Naive thymus-derived CD4-positive, alpha-beta T cell (primary cell): ENCODE results near the gene SYCN. TPM values are rescaled to one million over a fixed set of nuclear protein-coding genes. Genes with fewer than 3 reads are reported as not detected.

Experiments used
- ATAC-seq: fragments of 150-1000 bp; cut with Tn5 transposase; 2 replicates; pipeline ENCODE4 v1.10.0; 2021; ENCODE audit warnings: mild to moderate bottlenecking, moderate library complexity
- CTCF ChIA-PET: fragments of 350-600 bp; sonication (Branson Sonifier 250); formaldehyde crosslinking; loops from one replicate; lab custom pipeline; 2021; ENCODE audit warnings: antibody characterized with exemption; lab: Charles Lee
- POLR2A ChIA-PET: fragments of 350-600 bp; sonication (Branson Sonifier 250); formaldehyde crosslinking; loops from one replicate; lab custom pipeline; 2021; ENCODE audit warnings: antibody characterized with exemption, inconsistent platforms; lab: Charles Lee
- DNase-seq, 9 donors: peaks; one replicate each; pipeline versions ENCODE4 v3.0.0 to v3.0.0-alpha.2; 2020 to 2022; ENCODE audit warnings: mixed read lengths in 1 of 9
- H3K27ac ChIP-seq: one replicate; pipeline ENCODE4 v1.7.0; 2013; ENCODE audit warnings: mild to moderate bottlenecking, low read depth, low read length, moderate library complexity
- H3K27me3 ChIP-seq, 2 donors: one replicate each; pipeline ENCODE4 v1.7.0; 2013; ENCODE audit warnings: low read length in 2 of 2, mild to moderate bottlenecking in 2 of 2, moderate library complexity in 2 of 2; ENCODE audit not compliant: control insufficient read depth in 2 of 2, insufficient read depth in 2 of 2
- H3K36me3 ChIP-seq, 3 experiments: 1 replicate in 2 of 3; 2 replicates in 1 of 3; pipeline ENCODE4 v1.7.0; 2013; ENCODE audit warnings: low read length in 3 of 3, mild to moderate bottlenecking in 3 of 3, moderate library complexity in 1 of 3; ENCODE audit not compliant: insufficient read depth in 3 of 3, control insufficient read depth in 2 of 3
- H3K4me1 ChIP-seq, 2 donors: one replicate each; pipeline ENCODE4 v1.7.0; 2013; ENCODE audit warnings: low read length in 2 of 2, mild to moderate bottlenecking in 2 of 2, moderate library complexity in 1 of 2; ENCODE audit not compliant: control insufficient read depth in 2 of 2, insufficient read depth in 2 of 2
- H3K4me3 ChIP-seq: 2 replicates; pipeline ENCODE4 v1.7.0; 2013; ENCODE audit warnings: mild to moderate bottlenecking, low read length
- H3K9me3 ChIP-seq, 3 experiments: 1 replicate in 2 of 3; 2 replicates in 1 of 3; pipeline ENCODE4 v1.7.0; 2013; ENCODE audit warnings: low read length in 3 of 3; ENCODE audit not compliant: control insufficient read depth in 2 of 3
- H3K27ac Mint-ChIP-seq, 9 donors: one replicate each; pipeline ENCODE4 v1.8.0; 2020 to 2022; ENCODE audit warnings: mixed read lengths in 9 of 9, mild to moderate bottlenecking in 8 of 9, moderate library complexity in 5 of 9, inconsistent platforms in 2 of 9
- H3K27me3 Mint-ChIP-seq, 5 donors: one replicate each; pipeline ENCODE4 v1.8.0; 2021 to 2022; ENCODE audit warnings: mixed read lengths in 5 of 5, mild to moderate bottlenecking in 1 of 5
- H3K36me3 Mint-ChIP-seq, 5 donors: one replicate each; pipeline ENCODE4 v1.8.0; 2020 to 2022; ENCODE audit warnings: mixed read lengths in 5 of 5, mild to moderate bottlenecking in 3 of 5, inconsistent platforms in 1 of 5
- H3K4me1 Mint-ChIP-seq, 7 donors: one replicate each; pipeline ENCODE4 v1.8.0; 2020 to 2022; ENCODE audit warnings: mixed read lengths in 7 of 7, mild to moderate bottlenecking in 3 of 7, inconsistent platforms in 1 of 7
- H3K4me3 Mint-ChIP-seq, 10 donors: one replicate each; pipeline ENCODE4 v1.8.0; 2020 to 2022; ENCODE audit warnings: mild to moderate bottlenecking in 10 of 10, mixed read lengths in 10 of 10, moderate library complexity in 6 of 10, inconsistent platforms in 2 of 10
- H3K9me3 Mint-ChIP-seq, 11 donors: one replicate each; pipeline ENCODE4 v1.8.0; 2020 to 2022; ENCODE audit warnings: mixed read lengths in 11 of 11, mild to moderate bottlenecking in 4 of 11, inconsistent platforms in 1 of 11, moderate library complexity in 1 of 11
- intact Hi-C, 2 donors: fragments of 100-400 bp; cut with micrococcal nuclease; formaldehyde crosslinking; loops; one replicate each; pipeline ENCODE4 v1.15.1; 2023
- polyA plus RNA-seq, 2 donors: library from polyadenylated mRNA; unstranded; fragments of 300-500 nt; fragmentation: Illumina TruSeq; gene quantifications; one replicate each; pipeline ENCODE4 v1.2.3, GENCODE V29; 2021
- total RNA-seq, 6 experiments: library from RNA in 5 of 6; stranded (reverse) in 5 of 6; gene quantifications; 1 replicate in 5 of 6; 2 replicates in 1 of 6; pipeline ENCODE4 v1.2.3 and lab custom pipeline; 2021 to 2026

Gene SYCN
- total and polyA plus RNA-seq, 7 experiments from 2014 or later, result not detected

DNA sequence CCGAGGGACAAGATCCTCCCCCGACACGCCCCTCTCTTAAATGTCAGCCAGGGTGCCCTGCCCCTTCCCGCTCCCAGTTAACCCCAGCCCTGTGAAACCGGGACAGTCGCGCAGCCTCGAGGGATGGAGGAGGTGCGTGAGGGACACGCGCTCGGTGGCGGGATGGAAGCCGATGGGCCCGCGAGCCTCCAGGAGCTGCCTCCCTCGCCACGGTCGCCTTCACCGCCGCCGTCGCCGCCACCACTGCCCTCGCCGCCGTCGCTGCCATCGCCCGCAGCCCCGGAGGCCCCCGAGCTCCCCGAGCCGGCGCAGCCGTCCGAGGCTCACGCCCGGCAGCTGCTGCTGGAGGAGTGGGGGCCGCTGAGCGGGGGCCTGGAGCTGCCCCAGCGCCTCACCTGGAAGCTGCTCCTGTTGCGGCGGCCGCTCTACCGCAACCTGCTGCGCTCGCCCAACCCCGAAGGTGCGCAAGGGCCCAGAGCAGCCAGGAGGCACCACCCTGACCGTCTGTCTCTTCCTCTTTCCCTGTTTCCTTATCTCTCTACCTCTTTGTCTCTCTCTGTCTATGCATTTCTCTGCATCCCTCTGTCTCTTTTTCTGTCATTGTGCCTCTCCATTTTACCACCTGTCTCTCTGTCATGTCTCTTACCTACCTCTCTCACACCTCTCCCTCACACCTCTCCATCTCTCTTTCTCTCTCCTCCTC is 7.1 kb downstream of the SYCN start, which contains the start of gene NCCRP1:
TSS of gene NCCRP1 (plus strand) at position 105 of the 703 bp plus-strand sequence. CDS start at position 124, 19 bp downstream.
- Histone ChIP-seq H3K27ac (no peak within 1 kb of the TSS), H3K4me1 (peaks cover 9 to 16% of the 10 kb centered on the region in 2 donors), H3K36me3 (no peaks in the 10 kb centered on the region), H3K4me3 (no peak within 1 kb of the TSS), H3K27me3 (peaks cover 0 to 19% of the 10 kb centered on the region in 2 donors), H3K9me3 (no peaks in the 10 kb centered on the region)
- intact Hi-C loops, result no loop called here
- H3K36me3 Mint-ChIP-seq, result peaks cover 0 to 2% (median 0%) of the 10 kb centered on the region in 5 donors
- POLR2A ChIA-PET, result no interaction called here
- DNase-seq, result no peak
- H3K27me3 Mint-ChIP-seq, result peaks cover 46 to 78% (median 63%) of the 10 kb centered on the region in 5 donors
- peaks cover 12 to 24% (median 19%) of the 10 kb centered on the region in 7 donors for H3K4me1 Mint-ChIP-seq
- no peak for ATAC-seq
- H3K4me3 Mint-ChIP-seq, result peak within 1 kb of the TSS; percentile 53 to 94 (median 63)
- H3K27ac Mint-ChIP-seq, result no peak within 1 kb of the TSS
- CTCF ChIA-PET, result interaction anchor here (0.7 kb wide), 1 partner anchor 10 kb away, joined by 5 read pairs; no protein-coding TSS in a partner anchor
- H3K9me3 Mint-ChIP-seq, result no peaks in the 10 kb centered on the region

DNA sequence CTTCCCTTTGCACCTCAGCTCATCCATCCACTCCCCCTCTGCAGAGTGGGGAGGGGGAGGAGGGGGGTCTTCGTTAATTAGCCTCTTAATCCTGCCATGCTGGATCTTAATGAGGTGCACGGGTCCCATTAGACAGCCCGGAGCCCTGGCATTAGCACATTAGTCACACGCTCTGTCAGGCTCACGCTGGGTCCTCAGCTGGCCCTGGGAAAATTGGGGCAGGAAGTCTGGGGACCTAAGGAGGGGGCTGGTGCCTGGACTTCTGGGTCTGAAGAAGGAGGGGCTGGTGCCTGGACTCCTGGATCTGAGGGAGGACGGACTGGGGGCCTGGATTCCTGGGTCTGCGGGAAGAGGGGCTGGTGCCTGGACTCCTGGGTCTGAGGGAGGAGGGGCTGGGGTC is 7.7 kb downstream of the SYCN start:
- ATAC-seq (peak; percentile 4), DNase-seq (no peak)
- H3K9me3 ChIP-seq, result no peaks in the 10 kb centered on the region
- intact Hi-C loops, result no loop called here
- CTCF ChIA-PET, result no interaction called here
- H3K4me3 Mint-ChIP-seq, result peak overlapping the region in 5 of 10 donors; percentile 12 to 74 (median 33)
- H3K4me1 ChIP-seq, result peaks cover 9 to 16% of the 10 kb centered on the region in 2 donors
- peaks cover 12 to 24% (median 19%) of the 10 kb centered on the region in 7 donors for H3K4me1 Mint-ChIP-seq
- no peaks in the 10 kb centered on the region for H3K9me3 Mint-ChIP-seq
- H3K36me3 Mint-ChIP-seq, result peaks cover 0 to 2% (median 0%) of the 10 kb centered on the region in 5 donors
- no peak overlapping the region for H3K4me3 ChIP-seq
- no peak overlapping the region for H3K27ac ChIP-seq
- no peak overlapping the region for H3K27ac Mint-ChIP-seq
- no peaks in the 10 kb centered on the region for H3K36me3 ChIP-seq
- peaks cover 0 to 19% of the 10 kb centered on the region in 2 donors for H3K27me3 ChIP-seq
- POLR2A ChIA-PET, result no interaction called here
- peaks cover 40 to 77% (median 57%) of the 10 kb centered on the region in 5 donors for H3K27me3 Mint-ChIP-seq

GRCh38 chr19:39195755-39196154 is 8.3 kb downstream of the SYCN start:
- Histone ChIP-seq H3K4me1 (peaks cover 9 to 16% of the 10 kb centered on the region in 2 donors), H3K27ac (no peak overlapping the region), H3K9me3 (no peaks in the 10 kb centered on the region), H3K4me3 (no peak overlapping the region), H3K27me3 (peaks cover 0 to 19% of the 10 kb centered on the region in 2 donors), H3K36me3 (no peaks in the 10 kb centered on the region)
- Mint-ChIP-seq H3K27me3 (peaks cover 34 to 76% (median 53%) of the 10 kb centered on the region in 5 donors), H3K36me3 (peaks cover 0 to 2% (median 0%) of the 10 kb centered on the region in 5 donors), H3K4me1 (peaks cover 12 to 24% (median 19%) of the 10 kb centered on the region in 7 donors), H3K4me3 (peak overlapping the region in 7 of 10 donors; percentile 8 to 74 (median 42)), H3K9me3 (no peaks in the 10 kb centered on the region), H3K27ac (peak overlapping the region in 1 of 9 donors; percentile 30)
- ATAC-seq (peak; percentile 43), DNase-seq (peak in 3 of 9 donors; percentile 10 to 26 (median 12))
- ChIA-PET POLR2A (no interaction called here), CTCF (no interaction called here)
- intact Hi-C loops, result no loop called here

GRCh38 chr19:39194832-39195542 is 9.1 kb downstream of the SYCN start:
- peaks cover 0 to 19% of the 10 kb centered on the region in 2 donors for H3K27me3 ChIP-seq
- intact Hi-C loops, result no loop called here
- ChIA-PET POLR2A (no interaction called here), CTCF (no interaction called here)
- H3K36me3 ChIP-seq, result no peaks in the 10 kb centered on the region
- no peak overlapping the region for H3K27ac ChIP-seq
- H3K9me3 Mint-ChIP-seq, result no peaks in the 10 kb centered on the region
- H3K27ac Mint-ChIP-seq, result no peak overlapping the region
- ATAC-seq (no peak), DNase-seq (no peak)
- no peak overlapping the region for H3K4me3 ChIP-seq
- H3K9me3 ChIP-seq, result no peaks in the 10 kb centered on the region
- H3K4me3 Mint-ChIP-seq, result peak overlapping the region in 6 of 10 donors; percentile 8 to 74 (median 42)
- H3K36me3 Mint-ChIP-seq, result peaks cover 0 to 2% (median 0%) of the 10 kb centered on the region in 5 donors
- peaks cover 30 to 74% (median 49%) of the 10 kb centered on the region in 5 donors for H3K27me3 Mint-ChIP-seq
- H3K4me1 ChIP-seq, result peaks cover 9 to 16% of the 10 kb centered on the region in 2 donors
- peaks cover 12 to 24% (median 19%) of the 10 kb centered on the region in 7 donors for H3K4me1 Mint-ChIP-seq

- H3K4me3 Mint-ChIP-seq, result no peak overlapping the region
- intact Hi-C loops, result no loop called here
- Histone ChIP-seq H3K27ac (no peak overlapping the region), H3K36me3 (no peaks in the 10 kb centered on the region), H3K27me3 (peaks cover 0 to 16% of the 10 kb centered on the region in 2 donors), H3K9me3 (no peaks in the 10 kb centered on the region), H3K4me1 (peaks cover 9 to 16% of the 10 kb centered on the region in 2 donors), H3K4me3 (no peak overlapping the region)
- ChIA-PET POLR2A (no interaction called here), CTCF (no interaction called here)
- no peaks in the 10 kb centered on the region for H3K9me3 Mint-ChIP-seq
- peaks cover 0 to 2% (median 0%) of the 10 kb centered on the region in 5 donors for H3K36me3 Mint-ChIP-seq
- DNase-seq, result no peak
- no peak for ATAC-seq
- H3K27me3 Mint-ChIP-seq, result peaks cover 34 to 68% (median 46%) of the 10 kb centered on the region in 5 donors
- H3K4me1 Mint-ChIP-seq, result peaks cover 12 to 24% (median 19%) of the 10 kb centered on the region in 7 donors
- H3K27ac Mint-ChIP-seq, result no peak overlapping the region
These were observed 10.3 kb downstream of the SYCN start for GRCh38 chr19:39193803-39194202.

DNA sequence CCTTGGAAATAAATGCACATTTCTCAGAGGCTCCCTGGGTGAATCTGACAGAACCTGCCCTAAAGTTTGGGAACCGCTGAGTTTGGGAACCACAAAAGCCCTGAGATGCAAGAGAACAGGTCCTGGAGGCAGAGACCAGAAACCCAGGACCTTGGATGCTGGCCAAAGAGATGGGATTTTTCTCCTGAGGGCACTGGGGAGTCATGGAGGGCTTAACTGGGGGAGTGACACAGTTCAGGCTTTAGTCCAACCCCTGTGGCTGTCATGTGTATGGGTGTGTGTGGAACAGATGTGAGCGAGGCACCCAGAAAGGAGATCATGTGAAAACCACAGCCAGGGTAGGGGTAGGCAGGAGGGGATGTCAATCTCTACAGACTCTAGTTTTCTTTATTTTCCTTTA is 11.2 kb downstream of the SYCN start:
- H3K27ac Mint-ChIP-seq, result no peak overlapping the region
- H3K4me3 Mint-ChIP-seq, result no peak overlapping the region
- no peaks in the 10 kb centered on the region for H3K9me3 Mint-ChIP-seq
- ChIA-PET POLR2A (no interaction called here), CTCF (no interaction called here)
- no peaks in the 10 kb centered on the region for H3K36me3 ChIP-seq
- peaks cover 0 to 2% (median 0%) of the 10 kb centered on the region in 5 donors for H3K36me3 Mint-ChIP-seq
- no peak for DNase-seq
- H3K4me1 Mint-ChIP-seq, result peaks cover 12 to 24% (median 19%) of the 10 kb centered on the region in 7 donors
- H3K27me3 ChIP-seq, result peaks cover 0 to 16% of the 10 kb centered on the region in 2 donors
- peaks cover 31 to 62% (median 39%) of the 10 kb centered on the region in 5 donors for H3K27me3 Mint-ChIP-seq
- peaks cover 9 to 16% of the 10 kb centered on the region in 2 donors for H3K4me1 ChIP-seq
- no peak for ATAC-seq
- intact Hi-C loops, result no loop called here
- H3K4me3 ChIP-seq, result no peak overlapping the region
- H3K27ac ChIP-seq, result no peak overlapping the region
- H3K9me3 ChIP-seq, result no peaks in the 10 kb centered on the region
